Keratinocyte (primary cell): ENCODE results near the gene RIC1.

Source experiments
- EZH2 ChIP-seq: IDR thresholded peaks from one replicate; pipeline ENCODE4 v1.6.1; 2012; ENCODE audit warnings: inconsistent platforms, mild to moderate bottlenecking, low read length, moderate library complexity
- TF ChIP-seq, protein P1 (sequence below), 3 experiments: IDR thresholded peaks in 1 of 3; conservative IDR thresholded peaks in 1 of 3; optimal IDR thresholded peaks in 1 of 3; 2 replicates in 2 of 3; 3 replicates in 1 of 3; pipeline versions ENCODE3 to v1.5.1; 2011; ENCODE audit warnings: low read length in 3 of 3, mild to moderate bottlenecking in 3 of 3, moderate library complexity in 2 of 3, control low read depth in 1 of 3, inconsistent platforms in 1 of 3; ENCODE audit not compliant: insufficient read depth in 2 of 3; ENCODE audit errors: extremely low read depth in 1 of 3

DNA sequence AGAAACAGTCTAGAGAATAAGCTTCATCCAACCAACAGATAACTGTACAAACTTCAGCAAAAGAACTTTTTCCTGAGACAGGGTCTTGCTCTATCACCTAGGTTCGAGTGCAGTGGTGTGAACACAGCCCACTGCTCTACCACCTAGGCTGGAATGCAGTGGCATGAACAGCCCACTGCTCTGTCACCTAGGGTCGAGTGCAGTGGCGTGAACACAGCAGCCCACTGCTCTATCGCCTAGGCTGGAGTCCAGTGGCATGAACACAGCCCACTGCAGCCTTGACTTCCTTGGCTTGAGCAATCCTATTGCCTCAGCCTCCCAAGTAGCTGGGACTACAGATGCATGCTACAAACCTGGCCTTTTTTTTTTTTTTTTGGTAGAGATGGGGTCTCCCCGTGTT, 160.6 kb downstream of the RIC1 start:
- TF ChIP-seq, protein P1, sequence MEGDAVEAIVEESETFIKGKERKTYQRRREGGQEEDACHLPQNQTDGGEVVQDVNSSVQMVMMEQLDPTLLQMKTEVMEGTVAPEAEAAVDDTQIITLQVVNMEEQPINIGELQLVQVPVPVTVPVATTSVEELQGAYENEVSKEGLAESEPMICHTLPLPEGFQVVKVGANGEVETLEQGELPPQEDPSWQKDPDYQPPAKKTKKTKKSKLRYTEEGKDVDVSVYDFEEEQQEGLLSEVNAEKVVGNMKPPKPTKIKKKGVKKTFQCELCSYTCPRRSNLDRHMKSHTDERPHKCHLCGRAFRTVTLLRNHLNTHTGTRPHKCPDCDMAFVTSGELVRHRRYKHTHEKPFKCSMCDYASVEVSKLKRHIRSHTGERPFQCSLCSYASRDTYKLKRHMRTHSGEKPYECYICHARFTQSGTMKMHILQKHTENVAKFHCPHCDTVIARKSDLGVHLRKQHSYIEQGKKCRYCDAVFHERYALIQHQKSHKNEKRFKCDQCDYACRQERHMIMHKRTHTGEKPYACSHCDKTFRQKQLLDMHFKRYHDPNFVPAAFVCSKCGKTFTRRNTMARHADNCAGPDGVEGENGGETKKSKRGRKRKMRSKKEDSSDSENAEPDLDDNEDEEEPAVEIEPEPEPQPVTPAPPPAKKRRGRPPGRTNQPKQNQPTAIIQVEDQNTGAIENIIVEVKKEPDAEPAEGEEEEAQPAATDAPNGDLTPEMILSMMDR (optimal IDR thresholded peaks at IDR 0.05 in 1 of 3, IDR thresholded peaks at IDR 0.05 in 1 of 3, conservative IDR thresholded peaks at IDR 0.05 in 1 of 3; ENCODE audit: extremely low read depth in 1 of 3, insufficient read depth in 2 of 3, low read length in 3 of 3): no peak
- TF ChIP-seq EZH2: no peak
